T-cell (primary cell): ENCODE measurements around the gene ARHGEF11. TPM values are rescaled to one million over a fixed set of nuclear protein-coding genes. Genes with fewer than 3 reads are reported as not detected.

ENCODE experiments used
- ATAC-seq, 4 experiments: fragments of 200-7000 bp in 3 of 4; fragments of 150-1000 bp in 1 of 4; cut with Tn5 transposase; replicated peaks in 1 of 4; 1 replicate in 3 of 4; 2 replicates in 1 of 4; pipeline ENCODE4 v1.10.0; 2021; ENCODE audit warnings: moderate library complexity in 3 of 4, mild to moderate bottlenecking in 2 of 4, moderate number of reproducible peaks in 1 of 4
- CTCF ChIA-PET, 2 donors: fragments of 300-600 bp; sonication (Branson Sonifier 250); formaldehyde crosslinking; loops; one replicate each; lab custom pipeline; 2022; ENCODE audit warnings: antibody characterized with exemption in 2 of 2; lab: Charles Lee
- POLR2A ChIA-PET, 2 donors: fragments of 300-600 bp; sonication (Branson Sonifier 250); formaldehyde crosslinking; loops; one replicate each; lab custom pipeline; 2022; ENCODE audit warnings: antibody characterized with exemption in 2 of 2; lab: Charles Lee
- DNase-seq, 35 experiments: peaks; one replicate each; pipeline versions ENCODE4 v3.0.0 to v3.0.0-alpha.2; 2013 to 2023
- H3K27ac ChIP-seq: one replicate; pipeline ENCODE4 v1.5.1; 2013; ENCODE audit warnings: low read length
- H3K27me3 ChIP-seq, 2 experiments: replicated peaks in 1 of 2; 1 replicate in 1 of 2; 2 replicates in 1 of 2; pipeline versions ENCODE4 v1.6.1 to v1.7.0; 2013; ENCODE audit warnings: low read length in 1 of 2, mixed read lengths in 1 of 2; ENCODE audit not compliant: control insufficient read depth in 2 of 2, insufficient read depth in 2 of 2; ENCODE audit errors: extremely low read depth in 1 of 2
- H3K36me3 ChIP-seq, 2 donors: 1 replicate in 1 of 2; 2 replicates in 1 of 2; pipeline versions ENCODE4 v1.6.1 to v1.7.0; 2013; ENCODE audit warnings: low read length in 1 of 2; ENCODE audit not compliant: control insufficient read depth in 2 of 2, insufficient read depth in 1 of 2; ENCODE audit errors: extremely low read depth in 1 of 2
- H3K4me1 ChIP-seq, 2 experiments: 1 replicate in 1 of 2; 2 replicates in 1 of 2; pipeline versions ENCODE4 v1.6.1 to v1.7.0; 2013; ENCODE audit warnings: low read length in 2 of 2, mixed read lengths in 1 of 2; ENCODE audit not compliant: insufficient read depth in 2 of 2, control insufficient read depth in 1 of 2; ENCODE audit errors: extremely low read depth in 1 of 2
- H3K4me3 ChIP-seq, 2 donors: 1 replicate in 1 of 2; 2 replicates in 1 of 2; pipeline versions ENCODE4 v1.5.1 to v1.7.0; 2013; ENCODE audit warnings: mild to moderate bottlenecking in 2 of 2, low read length in 1 of 2, moderate library complexity in 1 of 2; ENCODE audit not compliant: control insufficient read depth in 1 of 2; ENCODE audit errors: extremely low read depth in 1 of 2
- H3K9me3 ChIP-seq: 2 replicates; pipeline ENCODE4 v1.7.0; 2013
- H3K27ac Mint-ChIP-seq, 2 donors: one replicate each; pipeline ENCODE4 v1.8.0; 2020 to 2021; ENCODE audit warnings: mild to moderate bottlenecking in 2 of 2, mixed read lengths in 2 of 2
- H3K27me3 Mint-ChIP-seq, 2 donors: one replicate each; pipeline ENCODE4 v1.8.0; 2021 to 2022; ENCODE audit warnings: mixed read lengths in 2 of 2
- H3K36me3 Mint-ChIP-seq: one replicate; pipeline ENCODE4 v1.8.0; 2021; ENCODE audit warnings: mixed read lengths
- H3K4me1 Mint-ChIP-seq, 3 donors: one replicate each; pipeline ENCODE4 v1.8.0; 2020 to 2022; ENCODE audit warnings: mixed read lengths in 3 of 3, mild to moderate bottlenecking in 1 of 3
- H3K4me3 Mint-ChIP-seq, 3 donors: one replicate each; pipeline ENCODE4 v1.8.0; 2020 to 2022; ENCODE audit warnings: mild to moderate bottlenecking in 3 of 3, mixed read lengths in 3 of 3, moderate library complexity in 3 of 3
- H3K9me3 Mint-ChIP-seq, 3 donors: one replicate each; pipeline ENCODE4 v1.8.0; 2020 to 2022; ENCODE audit warnings: mixed read lengths in 3 of 3
- whole genome bisulfite sequencing: methylation state at CpG from one replicate; pipeline ENCODE4 v1.1.5; 2013; ENCODE audit warnings: missing lambda C conversion rate; ENCODE audit not compliant: insufficient coverage; 5-methylcytosine and 5-hydroxymethylcytosine counted together
- total RNA-seq, 35 experiments: library from RNA in 6 of 35; stranded (reverse) in 6 of 35; fragments of 120-200 nt in 1 of 35; gene quantifications; one replicate each; pipeline versions ENCODE4 v1.2.1 to v1.2.4 and lab custom pipeline; 2013 to 2026

ARHGEF11 gene
- total RNA-seq, 5 donors from 2014 or later (not counting 1 experiment from before 2014, with no cell fraction given): 20.7 to 34.6 (median 34.1) TPM

GRCh38 chr1:157084720-157085119 is 39.2 kb upstream of the ARHGEF11 start:
- H3K4me1 ChIP-seq: no peaks in the 10 kb centered on the region
- WGBS: 85% methylated on average over 4 of the region's 5 CpGs
- H3K4me3 ChIP-seq: no peak overlapping the region
- Mint-ChIP-seq H3K4me3 (no peak overlapping the region), H3K36me3 (no peaks in the 10 kb centered on the region), H3K4me1 (no peaks in the 10 kb centered on the region), H3K9me3 (no peaks in the 10 kb centered on the region), H3K27me3 (peaks cover 3 to 7% of the 10 kb centered on the region in 2 donors), H3K27ac (no peak overlapping the region)
- ATAC-seq: no peak
- ChIA-PET POLR2A (no interaction called here), CTCF (interaction anchor here in 1 of 2 donors (0.6 kb wide), 1 partner anchor 395 kb away, joined by 3 read pairs; no protein-coding TSS in a partner anchor)
- no peak for DNase-seq
- H3K27ac ChIP-seq: no peak overlapping the region
- no peaks in the 10 kb centered on the region for H3K36me3 ChIP-seq
- no peaks in the 10 kb centered on the region for H3K9me3 ChIP-seq
- H3K27me3 ChIP-seq: peaks cover 0 to 5% of the 10 kb centered on the region in 2 experiments

- Histone ChIP-seq H3K9me3 (no peaks in the 10 kb centered on the region), H3K27ac (no peak overlapping the region), H3K36me3 (no peaks in the 10 kb centered on the region), H3K27me3 (no peaks in the 10 kb centered on the region), H3K4me3 (no peak overlapping the region), H3K4me1 (no peaks in the 10 kb centered on the region)
- H3K36me3 Mint-ChIP-seq: no peaks in the 10 kb centered on the region
- WGBS: no CpG with 5 or more reads among the region's 5 CpGs
- no peak overlapping the region for H3K4me3 Mint-ChIP-seq
- no peak for ATAC-seq
- DNase-seq: no peak
- ChIA-PET CTCF (interaction anchor here in 1 of 2 donors (0.6 kb wide), 1 partner anchor 9 kb away, joined by 3 read pairs; no protein-coding TSS in a partner anchor), POLR2A (no interaction called here)
- no peaks in the 10 kb centered on the region for H3K4me1 Mint-ChIP-seq
- no peak overlapping the region for H3K27ac Mint-ChIP-seq
- H3K9me3 Mint-ChIP-seq: no peaks in the 10 kb centered on the region
- peaks cover 20 to 22% of the 10 kb centered on the region in 2 donors for H3K27me3 Mint-ChIP-seq
Observed at GRCh38 chr1:157081707-157082106, 36.2 kb upstream of the ARHGEF11 start.

- Histone ChIP-seq H3K9me3 (no peaks in the 10 kb centered on the region), H3K4me1 (no peaks in the 10 kb centered on the region), H3K36me3 (no peaks in the 10 kb centered on the region), H3K27me3 (peaks cover 0 to 5% of the 10 kb centered on the region in 2 experiments), H3K4me3 (no peak overlapping the region), H3K27ac (no peak overlapping the region)
- H3K27me3 Mint-ChIP-seq: peaks cover 22 to 26% of the 10 kb centered on the region in 2 donors
- no peak for DNase-seq
- CTCF ChIA-PET: no interaction called here
- POLR2A ChIA-PET: no interaction called here
- H3K9me3 Mint-ChIP-seq: no peaks in the 10 kb centered on the region
- H3K27ac Mint-ChIP-seq: no peak overlapping the region
- H3K36me3 Mint-ChIP-seq: no peaks in the 10 kb centered on the region
- no peak overlapping the region for H3K4me3 Mint-ChIP-seq
- 82% methylated on average over 10 of the region's 10 CpGs for WGBS
- no peak for ATAC-seq
- no peaks in the 10 kb centered on the region for H3K4me1 Mint-ChIP-seq
Observed at GRCh38 chr1:157080714-157081113, 35.2 kb upstream of the ARHGEF11 start.

- DNase-seq: no peak
- CTCF ChIA-PET: no interaction called here
- H3K36me3 ChIP-seq: no peaks in the 10 kb centered on the region
- Mint-ChIP-seq H3K4me1 (peaks cover 1 to 10% (median 5%) of the 10 kb centered on the region in 3 donors), H3K9me3 (no peaks in the 10 kb centered on the region), H3K4me3 (no peak overlapping the region), H3K27me3 (peaks cover 34 to 44% of the 10 kb centered on the region in 2 donors), H3K27ac (no peak overlapping the region), H3K36me3 (no peaks in the 10 kb centered on the region)
- no peak overlapping the region for H3K4me3 ChIP-seq
- peaks cover 0 to 25% of the 10 kb centered on the region in 2 experiments for H3K27me3 ChIP-seq
- no CpG with 5 or more reads among the region's 1 CpG for WGBS
- no peaks in the 10 kb centered on the region for H3K9me3 ChIP-seq
- peaks cover 0 to 4% of the 10 kb centered on the region in 2 experiments for H3K4me1 ChIP-seq
- POLR2A ChIA-PET: no interaction called here
- ATAC-seq: no peak
- H3K27ac ChIP-seq: no peak overlapping the region
Observed at GRCh38 chr1:157077394-157077793, 31.9 kb upstream of the ARHGEF11 start.

GRCh38 chr1:157073944-157074685 is 28.6 kb upstream of the ARHGEF11 start:
- Mint-ChIP-seq H3K9me3 (no peaks in the 10 kb centered on the region), H3K4me1 (peaks cover 1 to 10% (median 5%) of the 10 kb centered on the region in 3 donors), H3K27ac (no peak overlapping the region), H3K27me3 (peaks cover 31 to 40% of the 10 kb centered on the region in 2 donors), H3K4me3 (peak overlapping the region in 1 of 3 donors; percentile 15), H3K36me3 (no peaks in the 10 kb centered on the region)
- ChIA-PET CTCF (interaction anchor here (0.6 to 1.3 kb wide), 8 partner anchors 12 to 389 kb away, joined by 3 to 11 read pairs (median 3); no protein-coding TSS in a partner anchor), POLR2A (no interaction called here)
- peak in 19 of 35 experiments; percentile 8 to 39 (median 17) for DNase-seq
- peak in 1 of 4 experiments; percentile 17 for ATAC-seq
- no peak overlapping the region for H3K4me3 ChIP-seq
- WGBS: 37% methylated on average over 35 of the region's 35 CpGs
- H3K27ac ChIP-seq: no peak overlapping the region
- H3K4me1 ChIP-seq: peaks cover 0 to 4% of the 10 kb centered on the region in 2 experiments
- H3K27me3 ChIP-seq: peaks cover 0 to 30% of the 10 kb centered on the region in 2 experiments
- H3K9me3 ChIP-seq: no peaks in the 10 kb centered on the region
- no peaks in the 10 kb centered on the region for H3K36me3 ChIP-seq

- no peak overlapping the region for H3K27ac ChIP-seq
- H3K36me3 ChIP-seq: no peaks in the 10 kb centered on the region
- Mint-ChIP-seq H3K27ac (no peak overlapping the region), H3K27me3 (peaks cover 37 to 55% of the 10 kb centered on the region in 2 donors), H3K4me1 (peaks cover 1 to 10% (median 7%) of the 10 kb centered on the region in 3 donors), H3K9me3 (no peaks in the 10 kb centered on the region), H3K36me3 (no peaks in the 10 kb centered on the region), H3K4me3 (no peak overlapping the region)
- no peak overlapping the region for H3K4me3 ChIP-seq
- ChIA-PET POLR2A (no interaction called here), CTCF (interaction anchor here in 1 of 2 donors (0.6 kb wide), 1 partner anchor 178 kb away, joined by 4 read pairs; no protein-coding TSS in a partner anchor)
- WGBS: 100% methylated on average over 1 of the region's 2 CpGs
- H3K4me1 ChIP-seq: peaks cover 0 to 4% of the 10 kb centered on the region in 2 experiments
- ATAC-seq (no peak), DNase-seq (no peak)
- H3K9me3 ChIP-seq: no peaks in the 10 kb centered on the region
- peaks cover 0 to 32% of the 10 kb centered on the region in 2 experiments for H3K27me3 ChIP-seq
Observed at GRCh38 chr1:157069601-157070000, 24.1 kb upstream of the ARHGEF11 start.
